ENCODE results near the gene SLFN12L. TPM values are rescaled to one million over a fixed set of nuclear protein-coding genes. Genes with fewer than 3 reads are reported as not detected.

Gene SLFN12L
- total RNA-seq, 1 experiment from 2014 or later = not detected

- H3K9me3 ChIP-seq (ENCODE audit: control insufficient read depth, low read depth, low read length) = no peaks in the 10 kb centered on the region
- no peaks in the 10 kb centered on the region for H3K4me1 ChIP-seq (ENCODE audit: insufficient read depth, low read length)
- no peak overlapping the region for H3K9ac ChIP-seq (ENCODE audit: extremely low read depth, insufficient read length, low read length)
- no peak overlapping the region for H2BK120ac ChIP-seq (ENCODE audit: low read depth, low read length, poor library complexity, severe bottlenecking)
- H2AK5ac ChIP-seq (ENCODE audit: insufficient read length, low read length) = no peak overlapping the region
- no peak overlapping the region for H2BK12ac ChIP-seq (ENCODE audit: insufficient read length, low read depth, low read length)
- H3K27ac ChIP-seq (ENCODE audit: insufficient read length, low read depth, low read length) = no peak overlapping the region
- H3K4me2 ChIP-seq (ENCODE audit: insufficient read depth, insufficient read length, low read length) = no peak overlapping the region
- no peaks in the 10 kb centered on the region for H3K27me3 ChIP-seq (ENCODE audit: insufficient read depth, low read length)
- no peak overlapping the region for H3K56ac ChIP-seq (ENCODE audit: insufficient read length, low read depth, low read length)
- Mint-ChIP-seq H3K4me3 (no peak overlapping the region), H3K9me3 (peaks cover 3 to 6% of the 10 kb centered on the region in 2 experiments; a peak in 2 of 5 replicates), H3K36me3 (ENCODE audit: insufficient read depth in 1 of 3, low read depth in 3 of 3) (no peaks in the 10 kb centered on the region), H3K4me1 (no peaks in the 10 kb centered on the region), H3K27me3 (ENCODE audit: low read depth) (peaks cover 46% of the 10 kb centered on the region), H3K27ac (no peak overlapping the region)
- H3K4ac ChIP-seq (ENCODE audit: low read depth, low read length) = no peak overlapping the region
- no peak overlapping the region for H3K23ac ChIP-seq (ENCODE audit: insufficient read length, low read depth, low read length)
- H2BK20ac ChIP-seq (ENCODE audit: low read depth, low read length, poor library complexity, severe bottlenecking) = no peak overlapping the region
- no peak for DNase-seq
- no peak overlapping the region for H2BK15ac ChIP-seq (ENCODE audit: low read depth, low read length)
- no peak overlapping the region for H2BK5ac ChIP-seq (ENCODE audit: insufficient read length, low read length)
- no peaks in the 10 kb centered on the region for H3K79me1 ChIP-seq (ENCODE audit: insufficient read depth, low read depth, low read length, poor library complexity, severe bottlenecking)
- no peak overlapping the region for H4K8ac ChIP-seq (replicated peaks; ENCODE audit: insufficient read length, low read depth, low read length)
- no peaks in the 10 kb centered on the region for H3K79me2 ChIP-seq (ENCODE audit: insufficient read depth, low read length)
- no peak overlapping the region for H4K91ac ChIP-seq (ENCODE audit: insufficient read length, low read depth, low read length)
- H4K20me1 ChIP-seq (ENCODE audit: control insufficient read depth, insufficient read depth, insufficient read length) = no peaks in the 10 kb centered on the region
- no peaks in the 10 kb centered on the region for H3K23me2 ChIP-seq (ENCODE audit: insufficient read length, low read depth, low read length, poor library complexity, severe bottlenecking)
- no peak for TF ChIP-seq CTCF (conservative IDR thresholded peaks at IDR 0.05)
- H3K18ac ChIP-seq (ENCODE audit: insufficient read length, low read depth, low read length) = no peak overlapping the region
- H3K14ac ChIP-seq (ENCODE audit: insufficient read depth, low read length) = no peak overlapping the region
- no peak overlapping the region for H2AFZ ChIP-seq (ENCODE audit: low read length)
- no CpG with 5 or more reads among the region's 2 CpGs for WGBS (ENCODE audit: extremely low coverage, insufficient read length, low lambda C conversion rate)
- no peak overlapping the region for H3T11ph ChIP-seq (ENCODE audit: low read length)
- H4K5ac ChIP-seq (ENCODE audit: insufficient read length, low read depth, low read length) = no peak overlapping the region
Observed at GRCh38 chr17:35514564-35514963, 22.9 kb downstream of the SLFN12L start.
